ENCODE results near the gene COA6.

DNA sequence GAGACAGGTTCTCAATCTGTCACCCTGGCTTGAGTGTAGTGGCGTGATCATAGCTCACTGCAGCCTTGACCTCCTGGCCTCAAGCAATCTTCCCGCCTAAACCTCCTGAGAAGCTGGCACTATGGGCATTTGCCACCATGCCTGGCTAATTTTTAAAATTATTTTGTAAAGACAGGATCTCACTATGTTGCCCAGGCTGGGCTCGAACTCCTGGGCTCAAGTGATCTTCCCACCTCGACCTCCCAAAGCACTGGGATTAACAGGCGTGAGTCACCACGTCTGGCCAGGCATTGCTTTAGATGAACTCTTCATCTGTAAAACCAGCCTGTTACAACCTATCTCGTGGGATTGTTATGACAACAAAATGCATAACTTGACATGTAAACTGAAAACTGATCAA lies 2.4 kb downstream of the COA6 start:
- TF ChIP-seq POLR2AphosphoS5 (IDR thresholded peaks at IDR 0.05) (no peak), POLR2A (IDR thresholded peaks at IDR 0.05; ENCODE audit: low read depth) (no peak)
- TF ChIP-seq, protein P1, sequence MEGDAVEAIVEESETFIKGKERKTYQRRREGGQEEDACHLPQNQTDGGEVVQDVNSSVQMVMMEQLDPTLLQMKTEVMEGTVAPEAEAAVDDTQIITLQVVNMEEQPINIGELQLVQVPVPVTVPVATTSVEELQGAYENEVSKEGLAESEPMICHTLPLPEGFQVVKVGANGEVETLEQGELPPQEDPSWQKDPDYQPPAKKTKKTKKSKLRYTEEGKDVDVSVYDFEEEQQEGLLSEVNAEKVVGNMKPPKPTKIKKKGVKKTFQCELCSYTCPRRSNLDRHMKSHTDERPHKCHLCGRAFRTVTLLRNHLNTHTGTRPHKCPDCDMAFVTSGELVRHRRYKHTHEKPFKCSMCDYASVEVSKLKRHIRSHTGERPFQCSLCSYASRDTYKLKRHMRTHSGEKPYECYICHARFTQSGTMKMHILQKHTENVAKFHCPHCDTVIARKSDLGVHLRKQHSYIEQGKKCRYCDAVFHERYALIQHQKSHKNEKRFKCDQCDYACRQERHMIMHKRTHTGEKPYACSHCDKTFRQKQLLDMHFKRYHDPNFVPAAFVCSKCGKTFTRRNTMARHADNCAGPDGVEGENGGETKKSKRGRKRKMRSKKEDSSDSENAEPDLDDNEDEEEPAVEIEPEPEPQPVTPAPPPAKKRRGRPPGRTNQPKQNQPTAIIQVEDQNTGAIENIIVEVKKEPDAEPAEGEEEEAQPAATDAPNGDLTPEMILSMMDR (IDR thresholded peaks at IDR 0.05), result no peak

All from esophagus muscularis mucosa (tissue), 3 donors.